Gastroesophageal sphincter (tissue), 3 donors: ENCODE results near the gene TRAK2.

Experiments
- CTCF ChIP-seq, 4 experiments: fragments of 200-600 bp in 2 of 4; fragments of 450-650 bp in 2 of 4; sonication (generic) in 1 of 4; IDR thresholded peaks; one replicate each; pipeline ENCODE4 v1.5.1; 2017 to 2019; ENCODE audit warnings: antibody characterized with exemption in 4 of 4, mild to moderate bottlenecking in 2 of 4, moderate library complexity in 2 of 4
- EP300 ChIP-seq: sonication (generic); formaldehyde crosslinking; IDR thresholded peaks from one replicate; pipeline ENCODE4 v1.6.1; 2017; ENCODE audit warnings: antibody characterized with exemption, mild to moderate bottlenecking
- POLR2A ChIP-seq, 2 donors: fragments of 450-650 bp; IDR thresholded peaks; one replicate each; pipeline ENCODE4 v1.6.1; 2017; ENCODE audit warnings: antibody characterized with exemption in 2 of 2, mild to moderate bottlenecking in 2 of 2, moderate library complexity in 1 of 2
- POLR2AphosphoS5 ChIP-seq: sonication (generic); formaldehyde crosslinking; IDR thresholded peaks from one replicate; pipeline ENCODE4 v1.6.1; 2017; ENCODE audit warnings: antibody characterized with exemption

DNA sequence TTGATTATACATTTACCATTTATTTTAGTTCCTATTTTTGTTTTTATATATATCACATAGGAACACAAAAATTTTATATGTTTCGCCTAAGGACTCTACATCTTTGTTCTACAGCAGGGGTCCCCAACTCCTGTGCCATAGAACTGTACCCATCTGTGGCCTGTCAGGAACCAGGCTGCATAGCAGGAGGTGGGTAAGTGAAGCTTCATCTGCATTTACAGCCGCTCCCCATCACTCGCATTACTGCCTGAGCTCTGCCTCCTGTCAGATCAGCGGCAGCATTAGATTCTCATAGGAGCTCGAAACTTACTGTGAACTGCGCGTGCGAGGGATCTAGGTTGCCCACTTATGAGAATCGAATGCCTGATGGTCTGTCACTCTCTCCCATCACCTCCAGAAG, 25.3 kb downstream of the TRAK2 start:
- TF ChIP-seq CTCF (IDR thresholded peaks at IDR 0.05) = no peak
- TF ChIP-seq POLR2AphosphoS5 = no peak
- no peak for TF ChIP-seq POLR2A (IDR thresholded peaks at IDR 0.05)
- TF ChIP-seq EP300 = no peak
